Superior temporal gyrus (tissue), 1 donor: ENCODE measurements around the gene MECP2.

Source experiments
- DNase-seq: peaks from one replicate; pipeline ENCODE4 v3.0.0-alpha.2; 2016; ENCODE audit errors: extremely low spot score

MECP2 gene

DNA sequence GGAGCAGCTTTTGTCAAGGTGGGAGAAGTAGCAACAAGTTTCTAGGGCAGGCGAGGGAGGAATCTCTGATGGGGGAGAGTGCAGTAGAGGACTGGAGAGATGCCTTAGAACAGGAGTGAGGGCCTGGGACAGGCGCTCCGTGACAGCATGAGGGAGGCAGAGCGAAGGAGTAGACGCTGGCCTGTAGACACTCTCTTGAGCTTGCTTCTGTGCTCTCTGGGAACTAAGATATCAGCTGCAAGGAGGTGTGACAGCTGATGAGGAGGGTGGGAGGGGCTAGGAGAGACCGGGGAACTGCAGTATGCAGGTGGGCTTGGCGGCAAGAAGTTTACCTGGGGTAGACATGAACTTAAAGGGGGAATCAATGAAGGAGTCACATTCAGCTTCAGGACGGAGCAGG is 35.7 kb downstream of the MECP2 start:
- no peak for DNase-seq

DNA sequence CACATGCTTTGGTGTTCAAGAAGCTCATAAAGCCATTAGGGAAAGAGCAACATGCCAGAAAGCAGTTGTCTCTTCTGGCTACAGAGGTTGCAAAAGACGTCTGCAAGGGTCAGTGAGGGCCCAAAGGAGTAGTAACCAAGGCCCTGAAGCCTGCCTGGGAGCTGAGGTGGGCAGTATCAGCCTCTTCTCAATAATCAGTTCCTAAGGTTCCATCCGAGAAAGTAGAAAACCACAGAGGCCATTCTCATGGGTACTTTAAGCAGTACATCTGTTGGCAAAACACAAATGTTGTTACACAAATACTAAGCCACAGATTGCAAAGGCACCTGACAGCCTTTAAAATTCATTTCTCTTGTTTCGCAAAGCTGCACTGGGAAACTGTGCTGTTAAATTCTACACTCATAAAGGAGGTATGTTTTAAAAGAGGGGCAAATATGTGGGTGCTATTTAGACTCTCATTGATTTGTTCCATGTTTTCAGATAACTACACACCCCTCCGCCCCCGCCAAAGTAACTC is 37.7 kb downstream of the MECP2 start:
- DNase-seq: no peak

DNA sequence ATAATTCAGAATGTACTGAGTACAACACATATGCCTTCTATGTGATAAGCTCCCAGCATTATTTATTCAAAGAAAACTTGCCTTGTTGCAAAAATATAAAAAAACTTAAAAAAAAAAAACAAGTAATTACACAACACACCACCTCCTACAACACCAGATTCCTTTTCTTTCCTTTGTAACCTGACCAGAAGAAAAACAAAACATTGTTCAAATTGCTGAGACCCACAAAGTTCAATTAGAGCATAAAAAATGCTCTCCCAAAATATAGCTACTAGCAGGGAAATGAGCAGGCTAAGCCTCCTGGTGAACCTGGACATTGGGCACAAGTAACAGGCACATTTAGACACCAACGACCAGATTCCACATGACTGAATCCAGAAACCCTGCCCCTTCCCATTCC is 38.3 kb downstream of the MECP2 start:
- DNase-seq: no peak

DNA sequence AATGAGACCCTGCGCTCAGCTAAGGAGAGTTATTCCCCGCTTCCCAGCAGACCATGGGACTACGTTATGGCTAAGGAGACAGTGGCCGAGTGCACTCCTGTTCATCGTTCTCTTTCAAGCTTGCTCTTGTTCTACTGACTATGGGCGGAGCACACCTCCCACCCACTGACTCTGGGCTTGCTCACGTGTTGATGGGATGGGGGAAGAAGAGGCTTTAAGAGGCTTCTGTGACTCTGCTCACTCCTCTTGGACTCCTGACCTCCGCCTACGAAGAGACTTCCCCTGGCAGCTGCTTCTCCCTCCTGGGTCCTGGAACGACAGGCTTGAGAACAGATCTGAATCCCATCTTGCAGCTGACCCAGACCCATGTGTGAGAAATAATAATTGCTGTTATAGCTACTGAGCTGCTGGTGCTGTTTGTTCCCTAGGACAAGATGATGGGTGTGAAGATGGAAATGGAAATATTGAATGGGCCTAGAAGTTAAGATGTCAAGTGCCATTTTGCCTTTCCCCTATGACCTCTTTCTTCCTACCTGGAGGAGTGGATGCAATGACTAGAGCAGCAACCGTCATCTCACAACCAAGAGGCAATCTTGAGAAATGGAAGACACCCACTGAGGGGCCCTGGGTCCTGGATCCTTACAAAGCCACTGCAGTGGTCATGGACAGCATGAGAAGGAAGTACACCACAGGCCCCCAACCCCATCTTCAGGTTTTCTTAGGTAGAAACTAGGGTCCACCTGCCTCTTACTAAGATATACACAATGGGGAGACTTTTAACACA is 39.1 kb downstream of the MECP2 start:
- no peak for DNase-seq

DNA sequence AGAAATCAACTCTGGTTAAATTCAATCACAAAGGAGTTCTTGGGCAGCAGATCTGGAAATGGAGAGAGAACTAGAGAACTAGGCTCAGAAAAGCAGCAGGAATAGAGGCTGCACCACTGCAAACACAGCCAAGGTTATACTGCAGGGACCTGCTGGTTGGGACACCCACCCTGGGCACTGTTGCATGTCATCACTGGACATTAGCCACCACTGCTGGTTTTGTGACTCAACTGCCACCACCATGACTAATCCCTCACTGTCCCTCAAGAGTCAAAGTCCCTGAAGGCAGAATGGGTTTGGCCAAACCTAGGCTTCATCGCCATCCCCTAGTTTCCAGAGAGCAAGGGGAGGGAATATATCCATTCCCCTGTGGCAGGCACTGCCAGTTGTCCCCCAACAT is 39.7 kb downstream of the MECP2 start:
- no peak for DNase-seq

DNA sequence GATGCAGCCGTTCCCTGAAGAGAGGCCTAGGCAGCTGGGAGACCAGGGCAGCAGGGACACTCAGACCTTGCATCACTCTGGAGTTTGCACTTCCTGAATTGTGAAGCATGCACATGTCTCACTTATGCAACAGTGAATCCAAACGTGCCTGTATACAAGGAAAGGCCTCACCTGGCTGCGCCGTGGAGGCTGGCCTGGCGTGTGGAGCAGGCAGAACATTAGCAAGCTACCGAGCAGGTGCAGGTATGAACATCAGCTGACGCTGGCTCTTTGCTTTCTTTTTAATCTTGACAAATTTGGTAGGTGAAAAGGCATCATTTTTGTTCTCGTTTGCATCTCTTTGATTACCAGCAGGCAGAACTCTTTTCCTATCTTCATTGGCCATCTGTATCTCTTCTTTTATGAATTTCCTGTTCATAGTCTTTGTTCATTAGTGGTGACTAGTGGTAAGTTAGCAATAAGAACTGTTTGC is 40.7 kb downstream of the MECP2 start:
- DNase-seq: no peak

DNA sequence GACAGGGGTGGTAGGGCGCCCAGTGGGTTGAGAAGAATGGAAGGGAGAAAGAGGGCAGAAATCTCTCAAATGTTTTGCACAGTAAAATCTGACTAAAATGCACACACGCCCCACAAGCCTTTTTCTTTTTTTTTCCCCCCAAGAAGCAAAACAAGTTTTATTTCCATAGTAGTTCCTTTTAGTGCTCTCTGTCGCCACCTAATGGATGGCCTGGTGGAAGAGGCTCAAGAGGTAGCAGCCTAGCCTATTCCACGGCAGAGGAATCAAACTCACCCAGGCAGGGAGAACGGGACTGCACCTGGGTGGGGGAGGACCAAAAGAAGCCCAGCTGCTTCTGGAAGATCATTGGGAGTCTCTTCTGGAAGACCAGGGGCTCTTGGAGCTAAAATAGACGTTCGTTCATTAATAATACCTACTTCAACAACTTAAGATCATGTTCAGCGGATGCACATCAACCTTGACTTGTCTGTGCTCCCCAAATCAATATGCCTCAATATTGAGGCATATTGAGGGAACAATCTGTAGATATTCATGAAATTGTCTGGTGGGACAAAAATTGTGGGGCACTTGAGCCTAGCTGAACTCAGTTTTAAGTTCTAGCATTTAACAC is 46.2 kb downstream of the MECP2 start:
- DNase-seq: peak; percentile 75

DNA sequence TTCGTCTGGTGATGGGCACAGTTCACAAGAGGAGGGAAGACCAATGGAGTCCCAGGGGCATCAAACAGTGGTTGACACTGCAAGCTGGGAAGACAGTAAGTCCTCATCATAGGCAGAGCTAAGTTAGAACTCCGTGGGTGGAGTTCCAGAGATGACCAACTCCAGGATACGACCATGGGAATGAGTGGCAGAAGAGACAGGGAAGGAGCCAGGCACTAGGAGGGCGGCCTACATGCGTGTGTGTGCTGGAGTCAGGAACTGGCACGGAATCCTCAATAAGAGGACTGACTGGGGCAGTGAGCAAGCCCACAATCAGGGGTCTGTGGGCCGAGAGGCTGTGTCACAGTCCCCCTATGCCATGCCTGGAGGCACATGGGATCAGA is 47.4 kb downstream of the MECP2 start:
- DNase-seq: no peak

DNA sequence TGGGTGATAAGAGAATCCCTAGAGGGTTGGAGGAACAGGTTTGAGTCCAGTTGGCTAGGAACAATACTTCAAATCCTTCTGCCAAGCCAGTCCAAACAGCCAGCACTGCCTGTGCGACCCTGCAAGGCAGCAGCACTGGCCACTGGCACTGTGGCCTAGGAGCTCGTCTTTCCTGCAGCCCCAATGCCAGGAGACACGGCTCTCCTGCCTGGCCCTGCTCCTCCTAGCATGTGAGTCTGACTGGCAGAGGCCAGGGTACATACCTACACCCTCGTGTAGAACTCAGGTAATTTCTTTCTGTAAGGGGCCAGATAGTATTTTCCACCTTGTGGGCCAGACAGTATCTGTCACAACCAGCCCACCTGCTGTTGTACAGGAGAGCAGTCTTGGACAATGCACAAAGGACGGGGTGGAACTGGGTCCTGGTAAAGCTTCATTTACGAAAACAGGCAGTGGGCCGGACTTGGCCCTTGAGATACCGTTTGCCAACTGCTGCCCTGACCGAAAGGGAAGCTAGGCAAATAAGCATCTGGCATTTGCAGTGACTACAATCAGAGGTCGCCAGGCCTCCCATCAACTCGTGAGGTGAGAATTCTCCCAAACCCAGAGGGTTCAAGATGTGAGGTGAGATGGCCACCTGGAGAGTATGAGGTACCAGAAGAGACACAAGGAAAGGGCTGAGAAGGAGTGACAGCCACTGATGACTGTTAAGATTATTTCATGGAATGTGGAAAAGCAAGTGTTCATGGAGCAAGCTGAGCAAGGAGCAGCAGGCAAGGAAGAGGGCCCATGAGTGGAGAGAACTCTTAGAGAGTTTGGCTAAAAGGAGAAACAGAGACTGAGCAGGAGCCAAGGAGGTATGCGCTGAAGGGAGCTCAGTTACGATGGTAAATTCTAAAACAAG is 48.1 kb downstream of the MECP2 start:
- DNase-seq: no peak

DNA sequence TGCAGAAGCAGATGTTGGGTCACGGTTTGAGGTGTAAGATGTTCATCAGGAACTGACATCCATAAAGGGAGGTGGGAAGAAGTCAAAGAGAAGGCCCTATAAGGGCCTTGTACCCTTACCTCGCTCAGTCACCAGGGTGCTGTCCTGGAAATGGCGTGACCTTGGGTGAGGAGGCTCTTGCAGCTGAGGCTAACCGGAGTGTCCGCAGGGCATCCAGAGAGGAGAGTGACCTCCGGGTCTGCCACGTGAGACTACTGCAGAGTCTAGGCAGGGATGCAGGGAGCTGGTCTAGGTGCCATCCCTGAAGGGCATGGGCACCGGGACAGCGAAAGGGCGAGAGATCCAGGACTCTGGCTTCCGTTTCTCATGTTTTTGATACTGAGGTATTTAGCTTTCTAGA is 49.1 kb downstream of the MECP2 start:
- no peak for DNase-seq

DNA sequence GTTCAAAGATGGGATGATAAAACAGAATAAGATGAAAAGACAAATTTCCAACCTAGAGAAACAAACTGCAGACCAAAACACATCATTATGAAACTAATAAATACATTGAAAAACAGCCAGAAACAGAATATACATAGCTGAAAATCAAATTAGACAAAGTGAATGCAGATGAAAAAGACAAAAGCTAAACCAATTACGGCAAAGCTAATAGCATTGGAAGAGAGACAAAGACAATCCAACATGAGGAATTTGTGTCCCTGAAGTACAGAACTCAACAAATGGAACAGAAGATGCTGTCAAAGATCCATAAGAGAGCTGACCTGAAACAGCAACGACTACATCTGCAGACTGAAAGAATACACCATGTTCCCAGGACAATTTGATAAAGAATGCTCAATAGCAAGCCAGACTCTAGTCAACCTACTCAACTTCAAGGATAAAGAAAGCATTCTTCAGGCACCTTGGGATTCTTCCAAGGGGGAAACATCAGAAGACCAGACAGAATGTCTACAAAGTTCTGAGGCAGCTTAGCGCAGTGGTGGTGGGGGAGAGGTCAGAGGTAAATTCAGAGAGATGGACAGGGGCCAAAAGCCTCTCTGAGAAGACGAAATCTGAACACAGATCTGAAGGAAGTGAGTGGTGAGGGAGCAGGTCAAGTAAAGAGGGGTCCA is 50.4 kb downstream of the MECP2 start:
- DNase-seq: no peak

DNA sequence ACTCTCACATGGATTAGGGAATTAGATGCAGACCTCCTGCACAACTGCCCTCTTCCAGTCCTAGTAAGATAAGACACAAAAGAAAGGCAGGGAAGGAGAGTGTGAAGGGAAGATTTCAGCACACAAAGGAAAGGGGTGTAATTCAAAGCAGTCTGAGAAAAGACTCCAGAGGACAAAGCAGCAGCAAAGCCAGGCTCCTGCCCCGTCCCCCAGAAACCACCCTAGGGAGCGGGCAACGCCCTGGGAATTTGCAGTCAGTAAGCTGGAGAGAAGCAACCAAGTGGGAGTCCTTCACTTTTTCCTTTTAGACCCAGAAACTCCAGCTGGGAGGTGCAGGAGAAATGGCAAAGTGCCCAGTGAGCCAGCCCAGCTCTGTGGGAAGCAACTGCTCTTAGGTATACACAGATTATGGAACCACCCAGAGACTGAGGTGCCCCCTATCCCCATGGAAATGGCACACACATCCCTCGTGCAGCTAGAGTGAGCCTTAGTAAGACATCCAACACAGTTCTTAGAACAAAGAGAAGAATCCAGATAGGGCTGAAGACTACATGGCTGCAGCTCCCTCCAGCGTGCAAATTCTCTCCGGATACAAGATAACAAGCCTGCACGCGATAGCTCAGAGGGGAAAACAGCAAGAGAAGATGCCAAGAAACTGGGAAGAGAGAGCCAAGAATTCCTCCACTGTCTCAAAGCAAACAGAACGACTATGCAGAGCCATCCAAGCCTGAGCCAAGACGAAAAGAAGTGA is 51.3 kb downstream of the MECP2 start:
- DNase-seq: peak; percentile 51

DNA sequence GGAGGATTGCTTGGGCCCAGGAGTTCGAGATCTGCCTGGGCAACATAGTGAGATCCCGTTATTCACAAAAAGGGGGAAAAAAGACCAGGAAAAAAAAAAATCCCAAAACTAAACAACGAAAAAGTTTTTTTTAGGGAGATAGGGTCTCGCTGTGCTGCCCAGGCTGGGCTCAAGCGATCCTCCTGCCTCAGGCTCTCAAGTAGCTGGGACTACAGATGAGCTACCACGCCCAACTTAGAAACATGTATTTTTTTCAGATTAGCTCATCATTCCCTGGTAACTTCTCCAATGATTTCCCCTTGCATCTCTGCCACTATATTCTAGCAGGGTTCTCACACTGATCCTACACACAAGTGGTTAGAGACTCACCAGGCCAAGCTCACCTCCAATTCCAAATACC is 53.4 kb downstream of the MECP2 start:
- no peak for DNase-seq

DNA sequence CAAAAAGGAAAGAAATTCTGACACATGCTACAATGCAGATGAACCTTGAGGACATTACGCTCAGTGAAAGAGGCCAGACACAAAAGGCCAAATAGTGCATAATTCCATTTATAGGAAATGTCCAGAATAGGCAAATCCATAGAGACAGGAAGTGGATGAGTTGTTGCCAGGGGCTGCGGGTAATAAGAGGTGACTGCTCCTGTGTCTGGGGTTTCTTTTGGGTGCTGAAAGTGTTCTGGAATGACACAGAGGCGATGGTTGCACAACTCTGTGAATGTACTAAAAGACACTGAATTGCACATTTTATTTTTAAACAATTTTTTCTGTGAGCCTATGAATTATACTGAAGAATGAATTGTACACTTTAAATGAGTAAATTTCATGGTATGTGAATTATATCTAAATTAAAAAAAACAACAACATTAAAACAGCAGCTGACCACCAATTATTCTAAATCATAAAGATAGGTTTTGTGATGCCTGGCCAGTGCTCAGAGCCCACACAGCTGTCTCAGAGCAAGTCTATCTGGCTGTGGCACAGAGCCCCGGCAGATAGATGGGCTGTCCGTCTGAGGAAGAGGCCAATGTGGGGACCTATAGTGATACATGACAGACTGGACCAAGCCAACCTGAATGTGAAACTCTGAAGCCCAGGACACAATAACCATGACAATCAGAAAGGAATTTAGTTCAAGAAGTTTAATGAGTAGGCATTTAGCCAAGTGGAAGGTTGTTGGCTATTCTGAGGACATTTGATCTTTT is 54.3 kb downstream of the MECP2 start:
- DNase-seq: no peak

DNA sequence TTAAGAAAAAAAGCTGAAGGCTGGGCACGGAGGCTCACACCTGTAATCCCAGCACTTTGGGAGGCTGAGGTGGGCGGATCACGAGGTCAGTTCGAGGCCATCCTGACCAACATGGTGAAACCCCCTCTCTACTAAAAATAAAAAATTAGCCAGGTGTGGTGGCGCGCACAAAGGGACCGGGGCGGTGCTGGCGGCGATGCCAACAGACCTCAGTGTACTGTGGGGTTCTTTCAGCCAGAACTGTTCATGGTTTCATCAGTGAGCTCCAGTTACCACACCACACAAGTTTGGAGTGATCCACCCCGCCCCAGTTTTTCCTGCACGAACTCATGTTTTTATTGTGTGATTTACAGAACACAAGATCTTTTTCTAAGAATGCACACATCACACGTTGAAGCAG is 56.7 kb downstream of the MECP2 start:
- DNase-seq: no peak

DNA sequence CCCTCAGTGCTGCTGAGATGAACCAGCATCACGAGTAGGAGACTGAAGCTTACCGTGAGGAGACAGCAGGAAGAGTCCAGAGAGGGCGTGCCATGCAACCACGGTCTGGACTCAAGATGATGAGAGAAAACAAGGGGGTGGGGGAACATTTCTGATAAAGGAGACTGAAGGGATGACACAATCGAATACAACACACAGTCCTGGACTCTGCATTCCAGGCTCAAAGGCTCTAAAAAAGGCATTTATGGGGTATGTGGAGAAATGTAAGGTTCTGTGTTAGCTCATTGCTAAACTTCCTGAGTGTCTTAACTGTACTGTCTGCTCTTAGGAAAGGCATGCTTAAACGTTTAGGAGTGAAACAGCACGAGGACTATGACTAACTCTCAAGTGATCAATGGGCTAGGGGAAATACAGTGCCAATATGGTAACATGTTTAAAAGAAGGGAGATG is 57.2 kb downstream of the MECP2 start:
- DNase-seq: no peak

DNA sequence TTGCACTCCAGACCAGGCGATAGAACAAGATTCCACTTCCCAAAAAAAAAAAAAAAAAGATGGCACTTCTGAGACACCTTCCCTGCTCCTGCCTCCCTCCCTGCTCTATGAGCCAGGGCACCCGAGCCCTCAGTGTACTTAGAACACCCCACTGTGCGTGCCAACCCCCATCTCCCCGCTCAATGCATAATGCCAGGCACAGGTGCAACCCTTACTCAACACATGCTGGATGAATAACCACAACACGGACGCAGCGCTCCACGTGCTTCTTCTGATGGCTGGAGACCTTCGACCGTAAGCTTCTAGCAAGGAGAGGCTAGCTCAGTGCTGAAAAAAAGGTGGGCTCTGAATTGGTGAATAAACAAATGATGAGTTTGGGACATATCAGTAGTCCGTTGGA is 57.9 kb downstream of the MECP2 start:
- DNase-seq: no peak

DNA sequence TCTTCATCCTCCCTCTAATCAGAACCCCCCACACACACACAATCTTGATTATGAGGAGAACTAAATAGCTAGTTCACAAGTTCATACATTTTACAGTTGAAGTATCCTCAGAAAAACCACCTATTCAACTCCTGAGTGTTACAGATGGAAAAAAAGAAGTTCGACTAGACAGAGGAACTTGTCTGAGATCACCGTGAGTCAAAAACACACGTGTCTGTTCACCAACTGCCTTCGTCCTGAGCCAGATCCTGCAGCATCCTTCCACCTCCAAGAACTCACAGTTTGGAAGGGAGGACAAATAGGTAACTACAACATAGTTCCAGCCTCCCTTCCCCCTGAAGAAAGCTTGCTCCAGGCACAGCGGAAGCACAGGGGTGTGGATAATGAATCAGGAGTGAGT is 58.9 kb downstream of the MECP2 start:
- DNase-seq: no peak

DNA sequence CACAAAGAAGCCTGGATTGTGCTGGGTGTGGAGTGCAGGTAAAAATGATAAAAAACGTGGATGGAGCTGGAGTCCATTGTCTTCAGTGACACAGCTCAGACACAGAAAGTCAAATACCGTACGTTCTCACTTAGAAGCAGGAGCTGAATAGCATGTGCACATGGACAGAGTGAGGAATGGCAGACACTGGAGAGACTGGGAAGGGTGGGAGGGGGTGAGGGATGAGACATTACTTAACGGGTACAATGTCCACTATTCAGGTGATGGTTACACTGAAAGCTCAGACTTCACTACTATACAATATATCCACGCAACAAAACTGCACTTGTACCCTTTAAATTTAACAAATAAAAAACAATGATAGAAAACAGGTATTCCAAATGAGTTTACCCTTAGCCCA is 59.8 kb downstream of the MECP2 start:
- no peak for DNase-seq

DNA sequence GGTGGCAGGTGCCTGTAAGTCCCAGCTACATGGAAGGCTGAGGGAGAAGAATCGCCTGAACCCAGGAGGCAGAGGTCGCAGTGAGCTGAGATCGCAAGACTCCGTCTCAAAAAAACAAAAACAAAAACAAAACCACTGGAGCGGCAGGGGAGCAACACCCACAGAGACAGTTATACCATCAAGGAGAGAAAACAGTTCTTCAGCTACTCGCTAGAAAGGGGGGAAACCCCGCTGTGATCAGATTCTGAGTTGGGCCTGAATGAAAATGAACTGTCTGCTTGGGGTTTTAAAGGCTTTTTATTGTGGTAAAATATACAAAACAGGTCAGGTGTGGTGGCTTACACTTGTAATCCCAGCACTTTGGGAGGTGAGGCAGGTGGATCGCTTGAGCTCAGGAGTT is 61.0 kb downstream of the MECP2 start:
- no peak for DNase-seq
